Lung (tissue), 12 donors: ENCODE measurements around the gene CMAS. TPM values are rescaled to one million over a fixed set of nuclear protein-coding genes. Genes with fewer than 3 reads are reported as not detected.

Source experiments
- ATAC-seq: fragments of 200-7000 bp; cut with Tn5 transposase; one replicate; pipeline ENCODE4 v1.9.1; 2020; ENCODE audit warnings: moderate number of reproducible peaks; ENCODE audit not compliant: insufficient read depth, low FRiP score
- DNase-seq, 3 donors: peaks; one replicate each; pipeline ENCODE4 v3.0.0-alpha.2; 2013 to 2017
- H3K27ac ChIP-seq, 2 donors: one replicate each; pipeline ENCODE4 v1.5.1; 2013; ENCODE audit warnings: mild to moderate bottlenecking in 2 of 2, moderate library complexity in 2 of 2, control low read depth in 1 of 2, inconsistent platforms in 1 of 2, low read depth in 1 of 2, low read length in 1 of 2
- H3K27me3 ChIP-seq, 3 donors: one replicate each; pipeline ENCODE4 v1.5.1; 2013; ENCODE audit warnings: low read length in 2 of 3; ENCODE audit not compliant: control insufficient read depth in 3 of 3, insufficient read depth in 3 of 3
- H3K36me3 ChIP-seq, 4 donors: one replicate each; pipeline ENCODE4 v1.5.1; 2013; ENCODE audit warnings: low read length in 4 of 4, mild to moderate bottlenecking in 1 of 4, moderate library complexity in 1 of 4; ENCODE audit not compliant: control insufficient read depth in 4 of 4, insufficient read depth in 4 of 4
- H3K4me1 ChIP-seq, 5 donors: one replicate each; pipeline ENCODE4 v1.5.1; 2013; ENCODE audit warnings: low read length in 5 of 5, mild to moderate bottlenecking in 2 of 5, moderate library complexity in 1 of 5; ENCODE audit not compliant: control insufficient read depth in 5 of 5, insufficient read depth in 5 of 5
- H3K4me3 ChIP-seq: one replicate; pipeline ENCODE4 v1.5.1; 2013; ENCODE audit warnings: mild to moderate bottlenecking, control low read depth, moderate library complexity
- H3K9ac ChIP-seq, 2 donors: one replicate each; pipeline ENCODE4 v1.5.1; 2013; ENCODE audit warnings: low read length in 2 of 2, control low read depth in 1 of 2; ENCODE audit not compliant: insufficient read depth in 1 of 2
- H3K9me3 ChIP-seq, 4 donors: one replicate each; pipeline ENCODE4 v1.5.1; 2013; ENCODE audit warnings: low read length in 3 of 4, mild to moderate bottlenecking in 1 of 4, moderate library complexity in 1 of 4; ENCODE audit not compliant: control insufficient read depth in 4 of 4, insufficient read depth in 3 of 4
- CTCF ChIP-seq: IDR thresholded peaks from 2 replicates; pipeline ENCODE4 v1.5.1; 2012; ENCODE audit warnings: mild to moderate bottlenecking; ENCODE audit errors: control extremely low read depth, extremely low read depth
- WGBS, 2 donors: extraction: QIAGEN DNeasy Blood & Tissue Kit; methylation state at CpG; one replicate each; pipeline ENCODE4 v1.1.7; 2013; 5-methylcytosine and 5-hydroxymethylcytosine counted together
- polyA plus RNA-seq, 2 donors: library from polyadenylated mRNA; stranded (reverse); fragments of 200-250 nt; gene quantifications; one replicate each; pipeline ENCODE4 v1.2.1, GENCODE V29; 2013
- total RNA-seq, 2 donors: library from RNA; depleted of rRNA in 1 of 2; stranded (reverse); fragments of >200 nt in 1 of 2; gene quantifications; one replicate each; pipeline ENCODE4 v1.2.1, GENCODE V29; 2014 to 2021
- donor health status: control.
- donor health status: control.
- donor health status: Bipolar disorder and iron deficiency.
- donor health status: healthy.
- donor health status: DM: yes; HTN: yes; CAD: no.

The CMAS gene
- total and polyA plus RNA-seq, 4 donors = 22.4 to 37.4 (median 27.6) TPM

- ATAC-seq = no peak
- Histone ChIP-seq H3K9ac (no peak overlapping the region), H3K4me1 (no peaks in the 10 kb centered on the region), H3K27me3 (no peaks in the 10 kb centered on the region), H3K9me3 (no peaks in the 10 kb centered on the region), H3K4me3 (no peak overlapping the region), H3K27ac (no peak overlapping the region), H3K36me3 (no peaks in the 10 kb centered on the region)
- WGBS, 2 donors = 50 to 58% methylated on average over 3 of the region's 3 CpGs
- TF ChIP-seq CTCF = no peak
- no peak for DNase-seq
Measured at GRCh38 chr12:22037947-22038346, 8.1 kb upstream of the CMAS start.

GRCh38 chr12:22038734-22039133, 7.3 kb upstream of the CMAS start:
- Histone ChIP-seq H3K27me3 (no peaks in the 10 kb centered on the region), H3K9me3 (no peaks in the 10 kb centered on the region), H3K4me1 (no peaks in the 10 kb centered on the region), H3K9ac (no peak overlapping the region), H3K27ac (no peak overlapping the region), H3K4me3 (no peak overlapping the region), H3K36me3 (no peaks in the 10 kb centered on the region)
- ATAC-seq (no peak), DNase-seq (no peak)
- TF ChIP-seq CTCF = no peak

- H3K9ac ChIP-seq = no peak overlapping the region
- no peaks in the 10 kb centered on the region for H3K27me3 ChIP-seq
- TF ChIP-seq CTCF = no peak
- H3K27ac ChIP-seq = no peak overlapping the region
- no peaks in the 10 kb centered on the region for H3K4me1 ChIP-seq
- DNase-seq (no peak), ATAC-seq (no peak)
- H3K36me3 ChIP-seq = no peaks in the 10 kb centered on the region
- 68 to 74% methylated on average over 4 of the region's 4 CpGs for WGBS, 2 donors
- H3K4me3 ChIP-seq = no peak overlapping the region
- no peaks in the 10 kb centered on the region for H3K9me3 ChIP-seq
Measured at GRCh38 chr12:22039361-22039760, 6.7 kb upstream of the CMAS start.

GRCh38 chr12:22042976-22043669, 2.9 kb upstream of the CMAS start:
- Histone ChIP-seq H3K27ac (no peak overlapping the region), H3K4me3 (no peak overlapping the region), H3K4me1 (peaks cover 0 to 7% (median 0%) of the 10 kb centered on the region in 5 donors), H3K9me3 (no peaks in the 10 kb centered on the region), H3K27me3 (no peaks in the 10 kb centered on the region), H3K36me3 (peaks cover 0 to 2% (median 0%) of the 10 kb centered on the region in 4 donors), H3K9ac (no peak overlapping the region)
- no peak for TF ChIP-seq CTCF
- WGBS, 2 donors = 79 to 82% methylated on average over 9 of the region's 9 CpGs
- ATAC-seq (no peak), DNase-seq (no peak)
